ENCODE measurements around the gene C2CD4D.

C2CD4D gene

GRCh38 chr1:151832318-151832980, 7.2 kb downstream of the C2CD4D start:
- DNase-seq: no peak

- DNase-seq: no peak
Observed at GRCh38 chr1:151831605-151832004, 8.0 kb downstream of the C2CD4D start, which contains the start of gene RORC. TSS of gene RORC (minus strand) at chr1:151831802. CDS start at chr1:151831764, 38 bp downstream.

GRCh38 chr1:151831256-151831591, 8.4 kb downstream of the C2CD4D start:
- DNase-seq: no peak

GRCh38 chr1:151830055-151830454, 9.6 kb downstream of the C2CD4D start:
- DNase-seq: no peak

- DNase-seq: no peak
Observed at GRCh38 chr1:151829352-151830046, 10.1 kb downstream of the C2CD4D start.

- DNase-seq: no peak
Observed at GRCh38 chr1:151828921-151829320, 10.7 kb downstream of the C2CD4D start.

GRCh38 chr1:151827853-151828252, 11.8 kb downstream of the C2CD4D start:
- DNase-seq: no peak

GRCh38 chr1:151825751-151826660, 13.6 kb downstream of the C2CD4D start:
- DNase-seq: peak; percentile 54

GRCh38 chr1:151825204-151825603, 14.4 kb downstream of the C2CD4D start:
- no peak for DNase-seq

- no peak for DNase-seq
Observed at GRCh38 chr1:151823175-151823574, 16.4 kb downstream of the C2CD4D start.

- DNase-seq: no peak
Observed at GRCh38 chr1:151822404-151822803, 17.2 kb downstream of the C2CD4D start.

GRCh38 chr1:151820940-151821339, 18.7 kb downstream of the C2CD4D start:
- DNase-seq: no peak

GRCh38 chr1:151819976-151820623, 19.5 kb downstream of the C2CD4D start:
- DNase-seq: no peak

GRCh38 chr1:151819227-151819835, 20.3 kb downstream of the C2CD4D start:
- no peak for DNase-seq

- no peak for DNase-seq
Observed at GRCh38 chr1:151817353-151817730, 22.3 kb downstream of the C2CD4D start.

- DNase-seq: no peak
Observed at GRCh38 chr1:151816548-151817352, 22.9 kb downstream of the C2CD4D start.

- DNase-seq: no peak
Observed at GRCh38 chr1:151815716-151816327, 23.8 kb downstream of the C2CD4D start.

GRCh38 chr1:151814971-151815545, 24.6 kb downstream of the C2CD4D start:
- DNase-seq: no peak

- DNase-seq: no peak
Observed at GRCh38 chr1:151814426-151814825, 25.2 kb downstream of the C2CD4D start.

- no peak for DNase-seq
Observed at GRCh38 chr1:151813271-151813977, 26.2 kb downstream of the C2CD4D start.
